K562 (cell line): Measurements from ENCODE around the gene PIP5K1B. TPM values are rescaled to one million over a fixed set of nuclear protein-coding genes. Genes with fewer than 3 reads are reported as not detected.

Experiments used
- ATAC-seq: fragments of 200-7000 bp; cut with Tn5 transposase; 3 replicates; pipeline ENCODE4 v1.9.1; 2020; ENCODE audit warnings: moderate library complexity
- BruUV-seq: library from RNA; stranded (reverse); fragments of 400-500 nt; replicated peaks from 2 replicates; lab custom pipeline; 2021; lab: Mats Ljungman, UMichigan
- CTCF ChIA-PET: fragments of 300-600 bp; formaldehyde crosslinking; extraction: SDS; loops from one replicate; lab custom pipeline; 2021; ENCODE audit warnings: low intra/inter-chr PET ratio; lab: Yijun Ruan, JAX
- POLR2A ChIA-PET: fragments of 300-600, 350-650 bp; sonication (Branson Sonifier 250); formaldehyde crosslinking; extraction: SDS; loops from one replicate; lab custom pipeline; 2021; ENCODE audit warnings: antibody characterized with exemption, inconsistent platforms; lab: Yijun Ruan, JAX
- DNase-seq, 4 experiments: peaks; one replicate each; pipeline versions ENCODE4 v3.0.0 to v3.0.0-alpha.2; 2011 to 2018; ENCODE audit warnings: low spot score in 3 of 4, mixed read lengths in 3 of 4; ENCODE audit errors: extremely low read depth in 1 of 4
- FAIRE-seq: peaks from 2 replicates; lab custom pipeline; 2011; peaks lifted over from hg19 to GRCh38; lab: Jason Lieb, UNC
- H2AFZ ChIP-seq: 2 replicates; pipeline ENCODE4 v1.6.0; 2011; ENCODE audit warnings: low read depth, low read length, control low read depth, inconsistent platforms
- H3K27ac ChIP-seq: fragments of 200-600 bp; 3 replicates; pipeline ENCODE4 v1.8.0; 2011; ENCODE audit warnings: low read depth, mild to moderate bottlenecking, control low read depth, inconsistent platforms, low read length, moderate library complexity, mixed read lengths; ENCODE audit errors: extremely low read depth
- H3K27me3 ChIP-seq, 2 experiments: fragments of 300-600 bp in 1 of 2; 2 replicates in 1 of 2; 3 replicates in 1 of 2; pipeline versions ENCODE4 v1.6.0 to v1.8.0; 2011; ENCODE audit warnings: inconsistent platforms in 2 of 2, low read length in 2 of 2, mild to moderate bottlenecking in 1 of 2, mixed read lengths in 1 of 2, moderate library complexity in 1 of 2; ENCODE audit not compliant: control insufficient read depth in 2 of 2, insufficient read depth in 2 of 2
- H3K36me3 ChIP-seq: fragments of 300-600 bp; 3 replicates; pipeline ENCODE4 v1.8.0; 2011; ENCODE audit warnings: mild to moderate bottlenecking, low read length, inconsistent platforms; ENCODE audit not compliant: control insufficient read depth, insufficient read depth
- H3K4me1 ChIP-seq, 2 experiments: fragments of 200-600 bp in 1 of 2; replicated peaks in 1 of 2; 2 replicates in 1 of 2; 3 replicates in 1 of 2; pipeline versions ENCODE4 v1.5.1 to v1.8.0; 2011; ENCODE audit warnings: inconsistent platforms in 2 of 2, low read length in 2 of 2, mild to moderate bottlenecking in 1 of 2, mixed read lengths in 1 of 2, moderate library complexity in 1 of 2; ENCODE audit not compliant: control insufficient read depth in 2 of 2, insufficient read depth in 2 of 2
- H3K4me2 ChIP-seq: 2 replicates; pipeline ENCODE4 v1.6.1; 2011; ENCODE audit warnings: low read length, control low read depth, inconsistent platforms, mixed read lengths; ENCODE audit not compliant: insufficient read depth
- H3K4me3 ChIP-seq: fragments of 200-600 bp; sonication (generic), shearing (Covaris generic); 2 replicates; pipeline ENCODE4 v1.5.1; 2016; ENCODE audit warnings: control low read depth, inconsistent platforms
- H3K79me2 ChIP-seq: fragments of 200-600 bp; 3 replicates; pipeline ENCODE4 v1.8.0; 2011; ENCODE audit warnings: low read length, inconsistent platforms; ENCODE audit not compliant: control insufficient read depth, insufficient read depth
- H3K9ac ChIP-seq, 2 experiments: 2 replicates each; pipeline versions ENCODE4 v1.6.0 to v1.6.1; 2011; ENCODE audit warnings: low read depth in 2 of 2, low read length in 2 of 2, control low read depth in 1 of 2, inconsistent platforms in 1 of 2, mild to moderate bottlenecking in 1 of 2, mixed read lengths in 1 of 2; ENCODE audit not compliant: insufficient read depth in 1 of 2
- H3K9me1 ChIP-seq: one replicate; pipeline ENCODE4 v1.6.0; 2011; ENCODE audit warnings: inconsistent platforms, mild to moderate bottlenecking, low read length, moderate library complexity; ENCODE audit not compliant: control insufficient read depth, insufficient read depth
- H3K9me3 ChIP-seq: replicated peaks from 2 replicates; pipeline ENCODE4 v1.5.1; 2011; ENCODE audit warnings: low read depth, low read length, inconsistent platforms; ENCODE audit not compliant: control insufficient read depth, insufficient read depth
- H4K20me1 ChIP-seq: replicated peaks from 2 replicates; pipeline ENCODE4 v1.6.1; 2011; ENCODE audit warnings: low read length, inconsistent platforms, mixed read lengths; ENCODE audit not compliant: control insufficient read depth, insufficient read depth
- GTF2F1 ChIP-seq: IDR thresholded peaks from 2 replicates; pipeline ENCODE4 v1.6.1; 2011; ENCODE audit warnings: low read depth, low read length, improper control_type of control experiment
- MED1 ChIP-seq: sonication (generic); formaldehyde crosslinking; IDR thresholded peaks from 2 replicates; pipeline ENCODE4 v1.8.1; 2023; ENCODE audit warnings: missing genetic modification reagents, borderline replicate concordance
- NFATC3 ChIP-seq: fragments of 450-650 bp; IDR thresholded peaks from 2 replicates; pipeline ENCODE4 v1.6.1; 2017; ENCODE audit warnings: mild to moderate bottlenecking
- PPARD ChIP-seq: fragments of 250-450 bp; sonication (Bioruptor Pico); IDR thresholded peaks from 2 replicates; pipeline ENCODE4 v1.8.0; 2022; ENCODE audit warnings: inconsistent platforms, mild to moderate bottlenecking, moderate library complexity
- TGIF2 ChIP-seq: sonication (generic); formaldehyde crosslinking; IDR thresholded peaks from 2 replicates; pipeline ENCODE4 v1.8.1; 2022; ENCODE audit warnings: mild to moderate bottlenecking, missing genetic modification reagents, moderate library complexity
- ZFPM2 ChIP-seq: fragments of 250-450 bp; sonication (Bioruptor Pico); IDR thresholded peaks from 2 replicates; pipeline ENCODE4 v1.5.1; 2022; ENCODE audit warnings: mild to moderate bottlenecking
- ZNF408 ChIP-seq: fragments of 250-450 bp; sonication (Bioruptor Pico); IDR thresholded peaks from 2 replicates; pipeline ENCODE4 v1.4.0; 2020; ENCODE audit warnings: low read depth, mild to moderate bottlenecking, moderate library complexity
- WGBS: fragments of 100-300 bp; shearing (Covaris generic); methylation state at CpG from one replicate; pipeline ENCODE4 v1.1.6; 2016; ENCODE audit warnings: low coverage, mixed read lengths; ENCODE audit not compliant: insufficient coverage; ENCODE audit errors: missing lambda C conversion rate; 5-methylcytosine and 5-hydroxymethylcytosine counted together
- in situ Hi-C: fragments of 300-500 bp; cut with MboI; formaldehyde crosslinking; loops from 4 replicates; pipeline ENCODE4 v1.15.0; 2018; ENCODE audit warnings: inconsistent platforms, mixed read lengths
- intact Hi-C: fragments of 100-400 bp; cut with micrococcal nuclease; formaldehyde crosslinking; loops from 2 replicates; pipeline ENCODE4 v1.14.2; 2022
- polyA plus RNA-seq, 8 experiments: library from polyadenylated mRNA; depleted of rRNA in 4 of 8; stranded (reverse) in 5 of 8; unstranded in 3 of 8; fragments of >200 nt; fragmentation: Nextera tagmentation in 2 of 8; fragmentation: Illumina TruSeq in 1 of 8; extraction: Ambion mirVana in 2 of 8; extraction: Trizol in 1 of 8; gene quantifications; 2 replicates each; pipeline versions ENCODE4 v1.2.1 to v1.2.3, GENCODE V29; 2011 to 2014; ENCODE audit warnings: inconsistent platforms in 1 of 8, missing spikeins in 1 of 8
- total RNA-seq, 7 experiments: library from RNA; depleted of rRNA in 6 of 7; stranded (reverse); fragments of >200 nt in 6 of 7; fragmentation: Illumina TruSeq in 2 of 7; extraction: Trizol in 2 of 7; gene quantifications; 2 replicates each; pipeline versions ENCODE4 v1.2.1 to v1.2.3, GENCODE V29; 2011 to 2021; ENCODE audit warnings: low replicate concordance in 1 of 7
- TF ChIP-seq, protein P1 (sequence below): fragments of 450-650 bp; conservative IDR thresholded peaks from 2 replicates; pipeline ENCODE4 v1.6.1; 2016; ENCODE audit warnings: missing genetic modification characterization, low read depth, mild to moderate bottlenecking, control low read depth, missing compliant biosample characterization

PIP5K1B gene
- total and polyA plus RNA-seq, 9 of the 15 experiments (the other 6 are each of a cell fraction or from before 2014, with no cell fraction given): 3.1 to 12.9 (median 7.4) TPM

DNA sequence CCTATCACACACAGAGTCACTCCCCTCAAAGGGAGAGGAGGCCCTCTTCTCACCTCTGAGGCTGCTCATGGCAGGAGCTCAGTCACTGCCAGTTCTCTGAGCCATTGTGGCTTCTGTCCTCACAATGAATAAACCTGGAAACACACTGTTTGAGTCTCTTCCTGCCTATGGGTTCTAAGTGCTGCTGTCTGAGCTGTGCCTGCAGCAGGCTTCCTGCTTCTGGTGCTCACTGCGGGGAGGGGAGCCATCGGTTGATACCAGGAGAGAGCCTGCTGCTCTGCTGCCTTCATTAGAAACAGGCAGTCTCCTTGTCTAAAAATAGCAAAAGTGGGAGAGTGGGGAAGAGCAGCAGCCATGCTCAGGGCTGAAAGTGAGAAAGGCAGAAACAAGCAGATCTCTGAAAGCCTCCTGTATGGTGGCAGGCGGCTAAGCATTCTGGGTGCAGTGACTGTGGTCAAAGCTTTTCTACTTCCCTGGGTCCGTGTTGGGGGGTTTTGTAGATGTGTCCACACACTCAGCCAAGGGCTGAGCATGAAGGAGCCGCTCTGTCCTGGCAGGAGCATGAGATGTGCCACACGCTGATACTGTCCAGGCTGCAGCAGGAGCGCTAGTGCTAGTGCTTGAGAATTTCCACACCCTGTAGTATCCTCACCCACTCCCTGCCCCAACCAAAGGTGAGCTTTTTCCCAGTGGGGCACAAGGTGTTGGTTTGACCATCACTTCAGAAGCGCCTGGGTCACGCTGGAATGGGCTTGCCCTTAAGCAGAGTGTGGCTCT, 274.7 kb downstream of the PIP5K1B start:
- Histone ChIP-seq H3K9me1 (no peaks in the 10 kb centered on the region), H3K27me3 (no peaks in the 10 kb centered on the region), H3K4me2 (peak overlapping the region; percentile 13), H4K20me1 (no peaks in the 10 kb centered on the region), H3K9me3 (peaks cover 5% of the 10 kb centered on the region; the same call in 1 of the 2 replicates), H3K9ac (peak overlapping the region; percentile 40 to 66; a peak in 3 of 4 replicates), H3K4me1 (peaks cover 12 to 75% of the 10 kb centered on the region in 2 experiments; a peak in 4 of 5 replicates), H3K79me2 (no peaks in the 10 kb centered on the region), H3K4me3 (no peak overlapping the region), H3K36me3 (no peaks in the 10 kb centered on the region), H3K27ac (peak overlapping the region; percentile 67), H2AFZ (peak overlapping the region; percentile 55)
- 68% methylated on average over 5 of the region's 9 CpGs for WGBS
- intact Hi-C loops: no loop called here
- CTCF ChIA-PET: no interaction called here
- POLR2A ChIA-PET: no interaction called here
- peak; percentile 34 for ATAC-seq
- no TSS peak for BruUV-seq
- TF ChIP-seq, protein P1, sequence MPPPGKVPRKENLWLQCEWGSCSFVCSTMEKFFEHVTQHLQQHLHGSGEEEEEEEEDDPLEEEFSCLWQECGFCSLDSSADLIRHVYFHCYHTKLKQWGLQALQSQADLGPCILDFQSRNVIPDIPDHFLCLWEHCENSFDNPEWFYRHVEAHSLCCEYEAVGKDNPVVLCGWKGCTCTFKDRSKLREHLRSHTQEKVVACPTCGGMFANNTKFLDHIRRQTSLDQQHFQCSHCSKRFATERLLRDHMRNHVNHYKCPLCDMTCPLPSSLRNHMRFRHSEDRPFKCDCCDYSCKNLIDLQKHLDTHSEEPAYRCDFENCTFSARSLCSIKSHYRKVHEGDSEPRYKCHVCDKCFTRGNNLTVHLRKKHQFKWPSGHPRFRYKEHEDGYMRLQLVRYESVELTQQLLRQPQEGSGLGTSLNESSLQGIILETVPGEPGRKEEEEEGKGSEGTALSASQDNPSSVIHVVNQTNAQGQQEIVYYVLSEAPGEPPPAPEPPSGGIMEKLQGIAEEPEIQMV (tag): no peak
- TF ChIP-seq TGIF2 (no peak), GTF2F1 (no peak), ZFPM2 (CRISPR knock-in tag) (no peak), NFATC3 (no peak), ZNF408 (CRISPR knock-in tag) (no peak), PPARD (CRISPR knock-in tag) (no peak), MED1 (CRISPR knock-in tag) (no peak)
- DNase-seq: no peak
- in situ Hi-C loops: no loop called here
- no peak for FAIRE-seq
